Hepatocyte (in vitro differentiated cells): ENCODE results near the gene RNF130. TPM values are rescaled to one million over a fixed set of nuclear protein-coding genes. Genes with fewer than 3 reads are reported as not detected.

Experiments used
- DNase-seq: peaks from one replicate; pipeline ENCODE4 v3.0.0-alpha.2; 2016; ENCODE audit warnings: low spot score
- H2AFZ ChIP-seq: fragments of 200-600 bp; sonication (generic); 2 replicates; pipeline ENCODE4 v1.6.0; 2016; ENCODE audit warnings: antibody characterized with exemption, mild to moderate bottlenecking
- H3K27ac ChIP-seq: fragments of 200-600 bp; sonication (generic); 2 replicates; pipeline ENCODE4 v1.5.1; 2016; ENCODE audit warnings: mild to moderate bottlenecking
- H3K27me3 ChIP-seq: fragments of 200-600 bp; sonication (generic); 2 replicates; pipeline ENCODE4 v1.6.1; 2016
- H3K36me3 ChIP-seq: fragments of 200-600 bp; sonication (generic); replicated peaks from 2 replicates; pipeline ENCODE4 v1.5.1; 2016; ENCODE audit warnings: low read depth; ENCODE audit not compliant: insufficient read depth
- H3K4me1 ChIP-seq: fragments of 200-600 bp; sonication (generic); 2 replicates; pipeline ENCODE4 v1.5.1; 2016; ENCODE audit warnings: mild to moderate bottlenecking, moderate library complexity; ENCODE audit not compliant: insufficient read depth
- H3K4me2 ChIP-seq: fragments of 200-600 bp; sonication (generic); 2 replicates; pipeline ENCODE4 v1.6.0; 2016
- H3K4me3 ChIP-seq: fragments of 200-600 bp; sonication (generic); 2 replicates; pipeline ENCODE4 v1.5.1; 2016; ENCODE audit warnings: mild to moderate bottlenecking
- H3K79me2 ChIP-seq: fragments of 200-600 bp; sonication (generic); 2 replicates; pipeline ENCODE4 v1.6.0; 2017; ENCODE audit warnings: mild to moderate bottlenecking
- H3K9me2 ChIP-seq: fragments of 200-600 bp; sonication (generic); replicated peaks from 2 replicates; pipeline ENCODE4 v1.6.0; 2017; ENCODE audit warnings: mild to moderate bottlenecking; ENCODE audit not compliant: insufficient read depth
- H3K9me3 ChIP-seq: fragments of 200-600 bp; sonication (generic); 2 replicates; pipeline ENCODE4 v1.5.1; 2016; ENCODE audit warnings: low read depth, mild to moderate bottlenecking
- H4K20me1 ChIP-seq: fragments of 200-600 bp; sonication (generic); 2 replicates; pipeline ENCODE4 v1.6.0; 2016; ENCODE audit warnings: mild to moderate bottlenecking; ENCODE audit not compliant: insufficient read depth, poor library complexity, severe bottlenecking
- CTCF ChIP-seq: fragments of 200-600 bp; sonication (generic); IDR thresholded peaks from 2 replicates; pipeline ENCODE4 v1.5.1; 2016; ENCODE audit warnings: antibody characterized with exemption, mild to moderate bottlenecking; ENCODE audit not compliant: poor library complexity
- EZH2 ChIP-seq: fragments of 200-600 bp; sonication (generic); IDR thresholded peaks from 2 replicates; pipeline ENCODE4 v1.6.1; 2016; ENCODE audit warnings: antibody characterized with exemption, mild to moderate bottlenecking, borderline replicate concordance
- EZH2phosphoT487 ChIP-seq: fragments of 200-600 bp; sonication (generic); IDR thresholded peaks from one replicate; pipeline ENCODE4 v1.6.1; 2018; ENCODE audit warnings: antibody characterized with exemption, mild to moderate bottlenecking, low read depth, moderate library complexity; ENCODE audit not compliant: unreplicated experiment, severe bottlenecking
- WGBS: methylation state at CpG from one replicate; pipeline ENCODE4 v1.1.6; 2016; ENCODE audit warnings: low lambda C conversion rate; ENCODE audit errors: missing lambda C conversion rate; 5-methylcytosine and 5-hydroxymethylcytosine counted together
- polyA plus RNA-seq: library from polyadenylated mRNA; unstranded; fragments of >200 nt; fragmentation: Nextera tagmentation; extraction: Ambion mirVana; gene quantifications from 2 replicates; pipeline ENCODE4 v1.2.1, GENCODE V29; 2016
- total RNA-seq: library from RNA; depleted of rRNA; stranded (reverse); fragments of >200 nt; gene quantifications from 2 replicates; pipeline ENCODE4 v1.2.3, GENCODE V29; 2014

RNF130 gene
- total and polyA plus RNA-seq, 2 experiments from 2014 or later: 42.4 to 64.9 TPM

GRCh38 chr5:180113660-180114303, 42.2 kb upstream of the RNF130 start:
- no peak overlapping the region for H3K4me3 ChIP-seq
- no peak overlapping the region for H2AFZ ChIP-seq
- H3K9me3 ChIP-seq: no peaks in the 10 kb centered on the region
- H3K4me1 ChIP-seq: no peaks in the 10 kb centered on the region
- no peak overlapping the region for H3K4me2 ChIP-seq
- no peaks in the 10 kb centered on the region for H3K79me2 ChIP-seq
- H3K27ac ChIP-seq: no peak overlapping the region
- TF ChIP-seq CTCF: no peak
- no peak for TF ChIP-seq EZH2
- no peak for TF ChIP-seq EZH2phosphoT487
- no peaks in the 10 kb centered on the region for H3K9me2 ChIP-seq
- no peaks in the 10 kb centered on the region for H3K36me3 ChIP-seq
- H4K20me1 ChIP-seq: no peaks in the 10 kb centered on the region
- 93% methylated on average over 13 of the region's 23 CpGs for WGBS
- DNase-seq: no peak
- no peaks in the 10 kb centered on the region for H3K27me3 ChIP-seq

GRCh38 chr5:180112181-180112861, 40.8 kb upstream of the RNF130 start:
- H3K4me2 ChIP-seq: no peak overlapping the region
- no peaks in the 10 kb centered on the region for H3K36me3 ChIP-seq
- no peaks in the 10 kb centered on the region for H3K4me1 ChIP-seq
- no peaks in the 10 kb centered on the region for H3K9me3 ChIP-seq
- no peaks in the 10 kb centered on the region for H3K9me2 ChIP-seq
- 78% methylated on average over 15 of the region's 15 CpGs for WGBS
- no peaks in the 10 kb centered on the region for H4K20me1 ChIP-seq
- H3K79me2 ChIP-seq: no peaks in the 10 kb centered on the region
- no peak overlapping the region for H3K4me3 ChIP-seq
- no peak overlapping the region for H2AFZ ChIP-seq
- no peak overlapping the region for H3K27ac ChIP-seq
- no peak for DNase-seq
- no peak for TF ChIP-seq EZH2
- TF ChIP-seq EZH2phosphoT487: no peak
- TF ChIP-seq CTCF: no peak
- no peaks in the 10 kb centered on the region for H3K27me3 ChIP-seq

- Histone ChIP-seq H3K4me1 (no peaks in the 10 kb centered on the region), H3K9me3 (peaks cover 8% of the 10 kb centered on the region), H3K27ac (no peak overlapping the region), H3K4me2 (no peak overlapping the region), H4K20me1 (no peaks in the 10 kb centered on the region), H3K9me2 (no peaks in the 10 kb centered on the region), H3K79me2 (no peaks in the 10 kb centered on the region), H3K4me3 (no peak overlapping the region), H3K36me3 (no peaks in the 10 kb centered on the region), H2AFZ (no peak overlapping the region), H3K27me3 (no peaks in the 10 kb centered on the region)
- TF ChIP-seq EZH2: no peak
- TF ChIP-seq CTCF: no peak
- TF ChIP-seq EZH2phosphoT487: no peak
- 90% methylated on average over 7 of the region's 7 CpGs for WGBS
- DNase-seq: no peak
These were observed 39.9 kb upstream of the RNF130 start for GRCh38 chr5:180111273-180112002.
